Activated CD8-positive, alpha-beta memory T cell treated with anti-CD3 and anti-CD28 coated beads, Interleukin-2, amount 10 ng/mL, durations not matched to agents 7 days and 5 days (primary cell): ENCODE data around the gene HMCN1. TPM values are rescaled to one million over a fixed set of nuclear protein-coding genes. Genes with fewer than 3 reads are reported as not detected.
"Not testable (repeated sequence)": the region's sequence is repeated elsewhere in the genome, so short reads cannot be mapped to it uniquely, and the experiment has no call there.

Source experiments
- ATAC-seq: fragments of 150-1000 bp; cut with Tn5 transposase; one replicate; pipeline ENCODE4 v1.10.0; 2021; ENCODE audit warnings: moderate library complexity
- CTCF ChIA-PET: fragments of 350-600 bp; sonication (Branson Sonifier 250); formaldehyde crosslinking; loops from one replicate; lab custom pipeline; 2021; ENCODE audit warnings: antibody characterized with exemption; lab: Charles Lee
- DNase-seq: peaks from one replicate; pipeline ENCODE4 v3.0.0-alpha.2; 2020
- H3K27ac Mint-ChIP-seq: one replicate; pipeline ENCODE4 v1.8.0; 2021; ENCODE audit warnings: mild to moderate bottlenecking, mixed read lengths
- H3K27me3 Mint-ChIP-seq: one replicate; pipeline ENCODE4 v1.8.0; 2021; ENCODE audit warnings: mixed read lengths
- H3K36me3 Mint-ChIP-seq: one replicate; pipeline ENCODE4 v1.8.0; 2021; ENCODE audit warnings: mild to moderate bottlenecking, mixed read lengths
- H3K4me1 Mint-ChIP-seq: one replicate; pipeline ENCODE4 v1.8.0; 2021; ENCODE audit warnings: mixed read lengths
- H3K4me3 Mint-ChIP-seq: one replicate; pipeline ENCODE4 v1.8.0; 2021; ENCODE audit warnings: mild to moderate bottlenecking, moderate library complexity, mixed read lengths
- H3K9me3 Mint-ChIP-seq: one replicate; pipeline ENCODE4 v1.8.0; 2022; ENCODE audit warnings: low read depth, mixed read lengths
- total RNA-seq, 2 experiments: library from RNA; stranded (reverse); gene quantifications; one replicate each; pipeline ENCODE4 v1.2.3, GENCODE V29; 2021

HMCN1 gene
- total RNA-seq, 2 experiments from 2014 or later: 0.06 to 0.28 TPM

GRCh38 chr1:186149591-186149990 lies 415.4 kb downstream of the HMCN1 start:
- no peaks in the 10 kb centered on the region for H3K27me3 Mint-ChIP-seq
- CTCF ChIA-PET: no interaction called here

GRCh38 chr1:186152227-186152619 lies 418.0 kb downstream of the HMCN1 start:
- CTCF ChIA-PET: no interaction called here
- H3K36me3 Mint-ChIP-seq: no peaks in the 10 kb centered on the region
- H3K27ac Mint-ChIP-seq: no peak overlapping the region
- no peaks in the 10 kb centered on the region for H3K4me1 Mint-ChIP-seq
- no peak for DNase-seq
- peaks cover 2% of the 10 kb centered on the region for H3K27me3 Mint-ChIP-seq
- no peak for ATAC-seq
- no peaks in the 10 kb centered on the region for H3K9me3 Mint-ChIP-seq
- no peak overlapping the region for H3K4me3 Mint-ChIP-seq

More at GRCh38 chr1:186149591-186149990, 415.4 kb downstream of the HMCN1 start:
- ATAC-seq (no peak), DNase-seq (no peak)
- Mint-ChIP-seq H3K36me3 (no peaks in the 10 kb centered on the region), H3K4me3 (no peak overlapping the region), H3K9me3 (no peaks in the 10 kb centered on the region), H3K4me1 (no peaks in the 10 kb centered on the region), H3K27ac (no peak overlapping the region)

GRCh38 chr1:186152620-186153239 lies 418.5 kb downstream of the HMCN1 start:
- Mint-ChIP-seq H3K36me3 (no peaks in the 10 kb centered on the region), H3K4me1 (no peaks in the 10 kb centered on the region), H3K27me3 (peaks cover 2% of the 10 kb centered on the region), H3K9me3 (no peaks in the 10 kb centered on the region), H3K4me3 (no peak overlapping the region), H3K27ac (no peak overlapping the region)
- CTCF ChIA-PET: no interaction called here
- DNase-seq (no peak), ATAC-seq (no peak)

- ATAC-seq (no peak), DNase-seq (no peak)
- no peaks in the 10 kb centered on the region for H3K4me1 Mint-ChIP-seq
- no peak overlapping the region for H3K27ac Mint-ChIP-seq
- no peak overlapping the region for H3K4me3 Mint-ChIP-seq
- peaks cover 2% of the 10 kb centered on the region for H3K27me3 Mint-ChIP-seq
- no peaks in the 10 kb centered on the region for H3K36me3 Mint-ChIP-seq
- H3K9me3 Mint-ChIP-seq: no peaks in the 10 kb centered on the region
- CTCF ChIA-PET: no interaction called here
Measured at GRCh38 chr1:186154651-186155050, 420.5 kb downstream of the HMCN1 start.

GRCh38 chr1:186155594-186155993 lies 421.4 kb downstream of the HMCN1 start:
- CTCF ChIA-PET: no interaction called here
- no peak overlapping the region for H3K27ac Mint-ChIP-seq
- ATAC-seq (no peak), DNase-seq (no peak)
- H3K27me3 Mint-ChIP-seq: peaks cover 2% of the 10 kb centered on the region
- H3K36me3 Mint-ChIP-seq: no peaks in the 10 kb centered on the region
- no peaks in the 10 kb centered on the region for H3K9me3 Mint-ChIP-seq
- no peak overlapping the region for H3K4me3 Mint-ChIP-seq
- no peaks in the 10 kb centered on the region for H3K4me1 Mint-ChIP-seq

- H3K27me3 Mint-ChIP-seq, H3K36me3 Mint-ChIP-seq, H3K4me1 Mint-ChIP-seq, H3K4me3 Mint-ChIP-seq, ATAC-seq, H3K27ac Mint-ChIP-seq, CTCF ChIA-PET, H3K9me3 Mint-ChIP-seq, DNase-seq: not testable (repeated sequence)
Measured at GRCh38 chr1:186162895-186163294, 428.7 kb downstream of the HMCN1 start.

- CTCF ChIA-PET: no interaction called here
- no peak for DNase-seq
- no peak for ATAC-seq
- no peaks in the 10 kb centered on the region for H3K27me3 Mint-ChIP-seq
- H3K27ac Mint-ChIP-seq: no peak overlapping the region
- H3K9me3 Mint-ChIP-seq: peaks cover 3% of the 10 kb centered on the region
- no peak overlapping the region for H3K4me3 Mint-ChIP-seq
- H3K36me3 Mint-ChIP-seq: no peaks in the 10 kb centered on the region
- no peaks in the 10 kb centered on the region for H3K4me1 Mint-ChIP-seq
Measured at GRCh38 chr1:186164773-186165172, 430.6 kb downstream of the HMCN1 start.

- DNase-seq (no peak), ATAC-seq (no peak)
- Mint-ChIP-seq H3K27me3 (no peaks in the 10 kb centered on the region), H3K27ac (no peak overlapping the region), H3K4me1 (no peaks in the 10 kb centered on the region), H3K36me3 (no peaks in the 10 kb centered on the region), H3K4me3 (no peak overlapping the region), H3K9me3 (peaks cover 3% of the 10 kb centered on the region)
- CTCF ChIA-PET: no interaction called here
Measured at GRCh38 chr1:186165303-186165702, 431.1 kb downstream of the HMCN1 start.

- CTCF ChIA-PET: no interaction called here
- no peaks in the 10 kb centered on the region for H3K36me3 Mint-ChIP-seq
- ATAC-seq (no peak), DNase-seq (no peak)
- peaks cover 3% of the 10 kb centered on the region for H3K9me3 Mint-ChIP-seq
- H3K27ac Mint-ChIP-seq: no peak overlapping the region
- H3K27me3 Mint-ChIP-seq: no peaks in the 10 kb centered on the region
- no peaks in the 10 kb centered on the region for H3K4me1 Mint-ChIP-seq
- H3K4me3 Mint-ChIP-seq: no peak overlapping the region
Measured at GRCh38 chr1:186167096-186167668, 433.0 kb downstream of the HMCN1 start.

GRCh38 chr1:186175588-186175987 lies 441.4 kb downstream of the HMCN1 start:
- CTCF ChIA-PET: no interaction called here
- no peaks in the 10 kb centered on the region for H3K4me1 Mint-ChIP-seq
- DNase-seq (no peak), ATAC-seq (no peak)
- H3K27me3 Mint-ChIP-seq: peaks cover 2% of the 10 kb centered on the region
- no peak overlapping the region for H3K4me3 Mint-ChIP-seq
- H3K9me3 Mint-ChIP-seq: no peaks in the 10 kb centered on the region
- H3K27ac Mint-ChIP-seq: no peak overlapping the region
- H3K36me3 Mint-ChIP-seq: no peaks in the 10 kb centered on the region

GRCh38 chr1:186178426-186179043 lies 444.3 kb downstream of the HMCN1 start:
- Mint-ChIP-seq H3K27ac (no peak overlapping the region), H3K36me3 (no peaks in the 10 kb centered on the region), H3K27me3 (peaks cover 10% of the 10 kb centered on the region), H3K9me3 (no peaks in the 10 kb centered on the region), H3K4me1 (no peaks in the 10 kb centered on the region), H3K4me3 (no peak overlapping the region)
- no peak for ATAC-seq
- no peak for DNase-seq
- CTCF ChIA-PET: interaction anchor here (0.5 kb wide), 1 partner anchor 1430 kb away, joined by 3 read pairs; no protein-coding TSS in a partner anchor

GRCh38 chr1:186179231-186179630 lies 445.0 kb downstream of the HMCN1 start:
- H3K9me3 Mint-ChIP-seq: no peaks in the 10 kb centered on the region

GRCh38 chr1:186183219-186183618 lies 449.0 kb downstream of the HMCN1 start:
- no peaks in the 10 kb centered on the region for H3K9me3 Mint-ChIP-seq
- no peak overlapping the region for H3K27ac Mint-ChIP-seq
- H3K4me1 Mint-ChIP-seq: peaks cover 4% of the 10 kb centered on the region
- no peak overlapping the region for H3K4me3 Mint-ChIP-seq
- DNase-seq (no peak), ATAC-seq (peak; percentile 33)
- CTCF ChIA-PET: interaction anchor here (0.8 kb wide), 1 partner anchor 18 kb away, joined by 3 read pairs; no protein-coding TSS in a partner anchor
- H3K27me3 Mint-ChIP-seq: peaks cover 11% of the 10 kb centered on the region
- no peaks in the 10 kb centered on the region for H3K36me3 Mint-ChIP-seq

More at GRCh38 chr1:186179231-186179630, 445.0 kb downstream of the HMCN1 start:
- CTCF ChIA-PET: no interaction called here
- no peak for ATAC-seq
- Mint-ChIP-seq H3K27ac (no peak overlapping the region), H3K4me1 (no peaks in the 10 kb centered on the region), H3K4me3 (no peak overlapping the region), H3K27me3 (peaks cover 13% of the 10 kb centered on the region), H3K36me3 (no peaks in the 10 kb centered on the region)
- no peak for DNase-seq
